H1 (cell line): Measurements from ENCODE around the gene MACROD2. TPM values are rescaled to one million over a fixed set of nuclear protein-coding genes. Genes with fewer than 3 reads are reported as not detected.

Source experiments
- CTCF ChIA-PET: fragments of 300-600 bp; sonication (Branson Sonifier 250); formaldehyde crosslinking; loops from one replicate; lab custom pipeline; 2021; ENCODE audit not compliant: partially characterized antibody; lab: Charles Lee
- POLR2A ChIA-PET: fragments of 300-600 bp; sonication (Branson Sonifier 250); formaldehyde crosslinking; loops from one replicate; lab custom pipeline; 2021; ENCODE audit warnings: inconsistent platforms; ENCODE audit not compliant: partially characterized antibody; lab: Charles Lee
- DNase-seq, 2 experiments: peaks; one replicate each; pipeline versions ENCODE4 v3.0.0 to v3.0.0-alpha.2; 2010 to 2022; ENCODE audit warnings: low spot score in 2 of 2, low read depth in 1 of 2, mixed read lengths in 1 of 2
- FAIRE-seq: peaks from 2 replicates; lab custom pipeline; 2011; peaks lifted over from hg19 to GRCh38; lab: Jason Lieb, UNC
- H2AFZ ChIP-seq: 2 replicates; pipeline ENCODE4 v1.8.1; 2012; ENCODE audit warnings: low read length, inconsistent platforms
- H2AK5ac ChIP-seq: 2 replicates; pipeline ENCODE4 v1.6.1; 2013; ENCODE audit warnings: low read depth, low read length
- H2BK120ac ChIP-seq: replicated peaks from 2 replicates; pipeline ENCODE3; 2013; ENCODE audit warnings: low read depth, low read length, inconsistent platforms
- H2BK12ac ChIP-seq: 2 replicates; pipeline ENCODE4 v1.6.1; 2013; ENCODE audit warnings: low read depth, low read length
- H2BK15ac ChIP-seq: 2 replicates; pipeline ENCODE4 v1.6.1; 2013; ENCODE audit warnings: low read length
- H2BK20ac ChIP-seq: 2 replicates; pipeline ENCODE4 v1.6.1; 2013; ENCODE audit warnings: low read length
- H2BK5ac ChIP-seq: 2 replicates; pipeline ENCODE4 v1.6.1; 2013; ENCODE audit warnings: low read depth, low read length
- H3K14ac ChIP-seq: 2 replicates; pipeline ENCODE4 v1.6.1; 2013; ENCODE audit warnings: inconsistent platforms; ENCODE audit not compliant: insufficient read length
- H3K18ac ChIP-seq: 2 replicates; pipeline ENCODE4 v1.6.1; 2013; ENCODE audit warnings: low read length; ENCODE audit errors: extremely low read depth
- H3K23ac ChIP-seq: 2 replicates; pipeline ENCODE4 v1.6.1; 2013; ENCODE audit warnings: inconsistent platforms; ENCODE audit not compliant: insufficient read length
- H3K23me2 ChIP-seq: 2 replicates; pipeline ENCODE4 v1.6.1; 2013; ENCODE audit warnings: low read depth, low read length
- H3K27ac ChIP-seq: 2 replicates; pipeline ENCODE4 v1.6.1; 2011; ENCODE audit warnings: low read depth, low read length, inconsistent platforms
- H3K27me3 ChIP-seq, 4 experiments: replicated peaks in 1 of 4; 1 replicate in 1 of 4; 2 replicates in 3 of 4; pipeline versions ENCODE4 v1.6.1 to v1.8.1; 2011 to 2013; ENCODE audit warnings: low read length in 3 of 4, mild to moderate bottlenecking in 3 of 4, inconsistent platforms in 2 of 4, mixed read lengths in 2 of 4, moderate library complexity in 1 of 4; ENCODE audit not compliant: control insufficient read depth in 3 of 4, insufficient read depth in 3 of 4; ENCODE audit errors: extremely low read depth in 1 of 4
- H3K36me3 ChIP-seq, 4 experiments: 2 replicates each; pipeline versions ENCODE4 v1.6.1 to v1.8.1; 2011 to 2013; ENCODE audit warnings: mild to moderate bottlenecking in 4 of 4, low read length in 3 of 4, moderate library complexity in 2 of 4, control low read depth in 1 of 4, inconsistent platforms in 1 of 4; ENCODE audit not compliant: insufficient read depth in 4 of 4, control insufficient read depth in 2 of 4
- H3K4ac ChIP-seq: replicated peaks from 2 replicates; pipeline ENCODE3; 2013; ENCODE audit warnings: low read length, low read depth, mixed read lengths, inconsistent platforms; ENCODE audit not compliant: insufficient read length
- H3K4me1 ChIP-seq, 4 experiments: replicated peaks in 1 of 4; 1 replicate in 1 of 4; 2 replicates in 3 of 4; pipeline versions ENCODE4 v1.6.1 to v1.8.1; 2011 to 2013; ENCODE audit warnings: low read length in 3 of 4, inconsistent platforms in 2 of 4, mixed read lengths in 1 of 4; ENCODE audit not compliant: insufficient read depth in 4 of 4, control insufficient read depth in 3 of 4
- H3K4me2 ChIP-seq, 2 experiments: 2 replicates each; pipeline versions ENCODE4 v1.6.1 to v1.8.1; 2011 to 2013; ENCODE audit warnings: low read depth in 2 of 2, low read length in 2 of 2, control low read depth in 1 of 2, inconsistent platforms in 1 of 2, mild to moderate bottlenecking in 1 of 2; ENCODE audit not compliant: insufficient read depth in 1 of 2
- H3K4me3 ChIP-seq, 4 experiments: fragments of 200-600, 300-600 bp in 1 of 4; sonication (generic), shearing (Covaris generic), sonication (Bioruptor Twin) in 1 of 4; 2 replicates each; pipeline versions ENCODE4 v1.5.1 to v1.8.1; 2011 to 2016; ENCODE audit warnings: low read length in 4 of 4, low read depth in 3 of 4, control low read depth in 2 of 4, inconsistent platforms in 2 of 4, mild to moderate bottlenecking in 2 of 4, mixed read lengths in 1 of 4, moderate library complexity in 1 of 4; ENCODE audit not compliant: insufficient read depth in 2 of 4; ENCODE audit errors: extremely low read depth in 1 of 4
- H3K56ac ChIP-seq: replicated peaks from 2 replicates; pipeline ENCODE3; 2013; ENCODE audit warnings: low read depth, mild to moderate bottlenecking, mixed read lengths, low read length, inconsistent platforms; ENCODE audit not compliant: insufficient read length
- H3K79me1 ChIP-seq: 2 replicates; pipeline ENCODE4 v1.6.1; 2013; ENCODE audit warnings: low read depth, low read length, control low read depth
- H3K79me2 ChIP-seq, 2 experiments: 2 replicates each; pipeline versions ENCODE4 v1.6.1 to v1.8.1; 2012 to 2013; ENCODE audit warnings: low read length in 2 of 2, mild to moderate bottlenecking in 2 of 2, inconsistent platforms in 1 of 2; ENCODE audit not compliant: insufficient read depth in 2 of 2, control insufficient read depth in 1 of 2
- H3K9ac ChIP-seq, 4 experiments: replicated peaks in 1 of 4; 1 replicate in 1 of 4; 2 replicates in 3 of 4; pipeline versions ENCODE4 v1.6.1 to v1.8.1; 2011 to 2013; ENCODE audit warnings: low read depth in 3 of 4, low read length in 3 of 4, control low read depth in 2 of 4, mild to moderate bottlenecking in 2 of 4, moderate library complexity in 2 of 4, inconsistent platforms in 1 of 4; ENCODE audit errors: extremely low read depth in 1 of 4
- H3K9me3 ChIP-seq, 2 experiments: 2 replicates each; pipeline versions ENCODE4 v1.6.1 to v1.8.1; 2012 to 2013; ENCODE audit warnings: mild to moderate bottlenecking in 2 of 2, moderate library complexity in 2 of 2, control low read depth in 1 of 2, inconsistent platforms in 1 of 2, low read depth in 1 of 2, low read length in 1 of 2, mixed read lengths in 1 of 2; ENCODE audit not compliant: insufficient read depth in 2 of 2
- H4K20me1 ChIP-seq, 2 experiments: replicated peaks in 1 of 2; 2 replicates each; pipeline versions ENCODE3 to v1.8.1; 2011 to 2013; ENCODE audit warnings: inconsistent platforms in 2 of 2, low read length in 2 of 2, mild to moderate bottlenecking in 1 of 2; ENCODE audit not compliant: insufficient read depth in 2 of 2, control insufficient read depth in 1 of 2
- H4K5ac ChIP-seq: 2 replicates; pipeline ENCODE4 v1.6.1; 2013; ENCODE audit warnings: low read length, low read depth, mixed read lengths, inconsistent platforms; ENCODE audit not compliant: insufficient read length
- H4K8ac ChIP-seq: 2 replicates; pipeline ENCODE4 v1.8.0; 2013; ENCODE audit warnings: mild to moderate bottlenecking, moderate library complexity, low read length, inconsistent platforms; ENCODE audit not compliant: insufficient read depth; ENCODE audit errors: extremely low read depth
- H4K91ac ChIP-seq: replicated peaks from 2 replicates; pipeline ENCODE3; 2013; ENCODE audit warnings: low read length, mixed read lengths, inconsistent platforms; ENCODE audit not compliant: insufficient read length
- ASH2L ChIP-seq: fragments of 200-600, 300-600 bp; sonication (generic); IDR thresholded peaks from one replicate; pipeline ENCODE4 v1.7.1; 2017; ENCODE audit warnings: low read length
- CBX8 ChIP-seq: fragments of 300-800, 300-1000 bp; sonication (generic); IDR thresholded peaks from 2 replicates; pipeline ENCODE4 v1.7.1; 2016; ENCODE audit warnings: low read depth, low read length, borderline replicate concordance
- CEBPB ChIP-seq: IDR thresholded peaks from 2 replicates; pipeline ENCODE4 v1.6.1; 2012; ENCODE audit warnings: low read depth, low read length
- CHD2 ChIP-seq: IDR thresholded peaks from 2 replicates; pipeline ENCODE4 v1.6.1; 2012; ENCODE audit warnings: low read length, improper control_type of control experiment
- CREB1 ChIP-seq: IDR thresholded peaks from 2 replicates; pipeline ENCODE4 v1.6.1; 2012; ENCODE audit warnings: inconsistent platforms
- EZH2 ChIP-seq: fragments of 200-600 bp; sonication (generic); IDR thresholded peaks from 2 replicates; pipeline ENCODE4 v1.7.1; 2012; ENCODE audit warnings: low read depth, mild to moderate bottlenecking, moderate library complexity, low read length, inconsistent platforms; ENCODE audit not compliant: severe bottlenecking
- HDAC6 ChIP-seq: IDR thresholded peaks from one replicate; pipeline ENCODE4 v1.7.1; 2012; ENCODE audit warnings: low read depth, mild to moderate bottlenecking, inconsistent platforms, low read length, moderate library complexity
- MAFK ChIP-seq: IDR thresholded peaks from 2 replicates; pipeline ENCODE4 v1.6.1; 2012; ENCODE audit warnings: low read depth, mild to moderate bottlenecking, improper control_type of control experiment, low read length
- POLR2A ChIP-seq, 2 experiments: IDR thresholded peaks; 1 replicate in 1 of 2; 2 replicates in 1 of 2; pipeline ENCODE4 v1.6.1; 2011; ENCODE audit warnings: low read depth in 2 of 2, low read length in 2 of 2, mild to moderate bottlenecking in 2 of 2; ENCODE audit errors: control extremely low read depth in 1 of 2
- SIRT6 ChIP-seq: IDR thresholded peaks from one replicate; pipeline ENCODE4 v1.7.1; 2012; ENCODE audit warnings: low read length, inconsistent platforms
- SIX5 ChIP-seq: IDR thresholded peaks from 2 replicates; pipeline ENCODE4 v1.6.1; 2011; ENCODE audit warnings: mild to moderate bottlenecking, low read depth, low read length
- SP2 ChIP-seq: IDR thresholded peaks from 2 replicates; pipeline ENCODE4 v1.6.1; 2012; ENCODE audit warnings: mild to moderate bottlenecking, low read length, inconsistent platforms
- SP4 ChIP-seq: IDR thresholded peaks from 2 replicates; pipeline ENCODE4 v1.6.1; 2012; ENCODE audit warnings: low read length, inconsistent platforms
- SUZ12 ChIP-seq: fragments of 200-600 bp; sonication (generic); IDR thresholded peaks from 2 replicates; pipeline ENCODE4 v1.6.1; 2012; ENCODE audit warnings: mild to moderate bottlenecking, inconsistent platforms, low read length, moderate library complexity, mixed read lengths
- WGBS, 2 experiments: shearing (Covaris generic) in 1 of 2; methylation state at CpG; one replicate each; pipeline versions ENCODE4 v1.1.6 to v1.1.7; 2013 to 2015; ENCODE audit warnings: low lambda C conversion rate in 2 of 2, mixed read lengths in 2 of 2, inconsistent platforms in 1 of 2, low coverage in 1 of 2, missing lambda C conversion rate in 1 of 2; ENCODE audit not compliant: insufficient replicate concordance in 2 of 2, insufficient coverage in 1 of 2, insufficient read length in 1 of 2; ENCODE audit errors: extremely low coverage in 1 of 2, missing lambda C conversion rate in 1 of 2; 5-methylcytosine and 5-hydroxymethylcytosine counted together
- polyA plus RNA-seq, 7 experiments: library from polyadenylated mRNA; depleted of rRNA in 3 of 7; stranded (reverse) in 5 of 7; unstranded in 2 of 7; fragments of >200 nt in 5 of 7; fragments of 200-250 nt in 2 of 7; gene quantifications; 1 replicate in 5 of 7; 2 replicates in 1 of 7; 4 replicates in 1 of 7; pipeline versions ENCODE4 v1.2.1 to v1.2.3, GENCODE V29; 2011 to 2013; ENCODE audit warnings: missing spikeins in 2 of 7, mixed read lengths in 2 of 7
- total RNA-seq: library from RNA; stranded (reverse); fragmentation: NEBNext Ultra II Directional; extraction: Animal tissue kit (Norgen Biotek cat#: 25700); gene quantifications from 2 replicates; pipeline ENCODE4 v1.2.1, GENCODE V29; 2021
- TF ChIP-seq, protein P1 (sequence below), 3 experiments: IDR thresholded peaks; 1 replicate in 2 of 3; 2 replicates in 1 of 3; pipeline versions ENCODE4 v1.5.1 to v1.6.1; 2011; ENCODE audit warnings: low read length in 3 of 3, mild to moderate bottlenecking in 3 of 3, inconsistent platforms in 2 of 3, low read depth in 1 of 3, moderate library complexity in 1 of 3; ENCODE audit not compliant: insufficient read depth in 1 of 3; ENCODE audit errors: control extremely low read depth in 1 of 3

Gene MACROD2
- total and polyA plus RNA-seq, 2 of the 8 experiments (the other 6 are each of a cell fraction or from before 2014, with no cell fraction given) = 0.70 to 3.9 TPM

- WGBS, 2 experiments = 82% methylated on average over 2 of the region's 5 CpGs; no CpG with 5 or more reads in 1 of the 2 experiments
- Histone ChIP-seq H3K4me1 (no peaks in the 10 kb centered on the region), H3K4ac (no peak overlapping the region), H3K23me2 (no peaks in the 10 kb centered on the region), H3K36me3 (no peaks in the 10 kb centered on the region), H2BK120ac (no peak overlapping the region), H3K18ac (no peak overlapping the region), H2BK5ac (no peak overlapping the region), H3K56ac (no peak overlapping the region), H3K4me3 (no peak overlapping the region), H4K20me1 (no peaks in the 10 kb centered on the region), H3K4me2 (no peak overlapping the region), H3K23ac (no peak overlapping the region), H3K27me3 (no peaks in the 10 kb centered on the region), H4K5ac (no peak overlapping the region), H2BK15ac (no peak overlapping the region), H2BK12ac (no peak overlapping the region), H2AFZ (no peak overlapping the region), H4K8ac (no peak overlapping the region), H4K91ac (no peak overlapping the region), H2AK5ac (no peak overlapping the region), H3K79me2 (no peaks in the 10 kb centered on the region), H3K27ac (no peak overlapping the region), H2BK20ac (no peak overlapping the region), H3K9ac (no peak overlapping the region), H3K9me3 (no peaks in the 10 kb centered on the region), H3K14ac (no peak overlapping the region), H3K79me1 (no peaks in the 10 kb centered on the region)
- ChIA-PET POLR2A (no interaction called here), CTCF (no interaction called here)
- no peak for DNase-seq
- no peak for FAIRE-seq
- no peak for TF ChIP-seq SIX5
- no peak for TF ChIP-seq SP2
- no peak for TF ChIP-seq SP4
- TF ChIP-seq HDAC6 = no peak
- no peak for TF ChIP-seq EZH2
- TF ChIP-seq CEBPB = no peak
- no peak for TF ChIP-seq MAFK
- TF ChIP-seq, protein P1, sequence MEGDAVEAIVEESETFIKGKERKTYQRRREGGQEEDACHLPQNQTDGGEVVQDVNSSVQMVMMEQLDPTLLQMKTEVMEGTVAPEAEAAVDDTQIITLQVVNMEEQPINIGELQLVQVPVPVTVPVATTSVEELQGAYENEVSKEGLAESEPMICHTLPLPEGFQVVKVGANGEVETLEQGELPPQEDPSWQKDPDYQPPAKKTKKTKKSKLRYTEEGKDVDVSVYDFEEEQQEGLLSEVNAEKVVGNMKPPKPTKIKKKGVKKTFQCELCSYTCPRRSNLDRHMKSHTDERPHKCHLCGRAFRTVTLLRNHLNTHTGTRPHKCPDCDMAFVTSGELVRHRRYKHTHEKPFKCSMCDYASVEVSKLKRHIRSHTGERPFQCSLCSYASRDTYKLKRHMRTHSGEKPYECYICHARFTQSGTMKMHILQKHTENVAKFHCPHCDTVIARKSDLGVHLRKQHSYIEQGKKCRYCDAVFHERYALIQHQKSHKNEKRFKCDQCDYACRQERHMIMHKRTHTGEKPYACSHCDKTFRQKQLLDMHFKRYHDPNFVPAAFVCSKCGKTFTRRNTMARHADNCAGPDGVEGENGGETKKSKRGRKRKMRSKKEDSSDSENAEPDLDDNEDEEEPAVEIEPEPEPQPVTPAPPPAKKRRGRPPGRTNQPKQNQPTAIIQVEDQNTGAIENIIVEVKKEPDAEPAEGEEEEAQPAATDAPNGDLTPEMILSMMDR (IDR thresholded peaks at IDR 0.05; ENCODE audit: control extremely low read depth in 1 of 3, insufficient read depth in 1 of 3, low read depth in 1 of 3, low read length in 3 of 3) = no peak
- no peak for TF ChIP-seq CBX8
- no peak for TF ChIP-seq SUZ12
- TF ChIP-seq CREB1 = no peak
- TF ChIP-seq POLR2A (IDR thresholded peaks at IDR 0.05; ENCODE audit: control extremely low read depth in 1 of 2, low read depth in 2 of 2, low read length in 2 of 2) = no peak
- no peak for TF ChIP-seq ASH2L
- TF ChIP-seq CHD2 = no peak
- no peak for TF ChIP-seq SIRT6
Observed at GRCh38 chr20:15476781-15477180, 1481.5 kb downstream of the MACROD2 start.
